ENCODE measurements around the gene WFS1. TPM values are rescaled to one million over a fixed set of nuclear protein-coding genes. Genes with fewer than 3 reads are reported as not detected.

WFS1 gene
- total RNA-seq, 4 donors from 2014 or later = 95.7 to 137 (median 101) TPM

GRCh38 chr4:6228158-6229067, 41.2 kb upstream of the WFS1 start:
- Histone ChIP-seq H3K27me3 (peaks cover 63% of the 10 kb centered on the region), H3K27ac (no peak overlapping the region), H3K9me3 (no peaks in the 10 kb centered on the region), H3K4me1 (no peaks in the 10 kb centered on the region), H3K36me3 (no peaks in the 10 kb centered on the region), H3K4me3 (no peak overlapping the region)
- WGBS, 2 donors (ENCODE audit: low coverage in 1 of 2) = 71 to 75% methylated on average over 8 to 9 of the region's 16 CpGs
- ATAC-seq = no peak
- TF ChIP-seq CTCF (IDR thresholded peaks at IDR 0.05) = no peak
- TF ChIP-seq POLR2A (IDR thresholded peaks at IDR 0.05) = no peak
- no peak for TF ChIP-seq EP300 (IDR thresholded peaks at IDR 0.05)

GRCh38 chr4:6229095-6229494, 40.6 kb upstream of the WFS1 start:
- Histone ChIP-seq H3K4me3 (no peak overlapping the region), H3K9me3 (no peaks in the 10 kb centered on the region), H3K27ac (no peak overlapping the region), H3K27me3 (peaks cover 62% of the 10 kb centered on the region), H3K4me1 (no peaks in the 10 kb centered on the region), H3K36me3 (no peaks in the 10 kb centered on the region)
- WGBS, 2 donors (ENCODE audit: low coverage in 1 of 2) = 0% methylated on average over 1 of the region's 7 CpGs; no CpG with 5 or more reads in 1 of the 2 donors
- no peak for ATAC-seq
- TF ChIP-seq POLR2AphosphoS5 (IDR thresholded peaks at IDR 0.05) = no peak
- no peak for TF ChIP-seq EP300 (IDR thresholded peaks at IDR 0.05)
- no peak for TF ChIP-seq CTCF (IDR thresholded peaks at IDR 0.05)
- no peak for TF ChIP-seq POLR2A (IDR thresholded peaks at IDR 0.05)

GRCh38 chr4:6229671-6230501, 39.8 kb upstream of the WFS1 start:
- TF ChIP-seq EP300 (IDR thresholded peaks at IDR 0.05) = no peak
- TF ChIP-seq POLR2A (IDR thresholded peaks at IDR 0.05) = no peak
- no peak for TF ChIP-seq CTCF (IDR thresholded peaks at IDR 0.05)
- no peak for TF ChIP-seq POLR2AphosphoS5 (IDR thresholded peaks at IDR 0.05)
- peaks cover 58% of the 10 kb centered on the region for H3K27me3 ChIP-seq
- no peaks in the 10 kb centered on the region for H3K9me3 ChIP-seq
- no peaks in the 10 kb centered on the region for H3K36me3 ChIP-seq
- H3K4me1 ChIP-seq = no peaks in the 10 kb centered on the region
- WGBS, 2 donors (ENCODE audit: low coverage in 1 of 2) = 80% methylated on average over 1 of the region's 18 CpGs; no CpG with 5 or more reads in 1 of the 2 donors
- no peak for ATAC-seq
- H3K27ac ChIP-seq = no peak overlapping the region
- no peak overlapping the region for H3K4me3 ChIP-seq

GRCh38 chr4:6230502-6230785, 39.2 kb upstream of the WFS1 start:
- no peaks in the 10 kb centered on the region for H3K9me3 ChIP-seq

More at GRCh38 chr4:6230502-6230785, 39.2 kb upstream of the WFS1 start:
- Histone ChIP-seq H3K27ac (no peak overlapping the region), H3K4me1 (no peaks in the 10 kb centered on the region), H3K4me3 (no peak overlapping the region), H3K27me3 (peaks cover 55% of the 10 kb centered on the region), H3K36me3 (no peaks in the 10 kb centered on the region)
- 0 to 40% methylated on average over 1 to 2 of the region's 3 CpGs for WGBS, 2 donors (ENCODE audit: low coverage in 1 of 2)
- ATAC-seq = no peak
- TF ChIP-seq POLR2A (IDR thresholded peaks at IDR 0.05) (no peak), POLR2AphosphoS5 (IDR thresholded peaks at IDR 0.05) (no peak), EP300 (IDR thresholded peaks at IDR 0.05) (no peak), CTCF (IDR thresholded peaks at IDR 0.05) (no peak)
